ENCODE measurements around the gene PLCL1. TPM values are rescaled to one million over a fixed set of nuclear protein-coding genes. Genes with fewer than 3 reads are reported as not detected.

Gene PLCL1
- total and polyA plus RNA-seq, 10 of the 15 experiments (the other 5 are each of a cell fraction or from before 2014, with no cell fraction given) = 0.03 to 1.5 (median 0.22) TPM

DNA sequence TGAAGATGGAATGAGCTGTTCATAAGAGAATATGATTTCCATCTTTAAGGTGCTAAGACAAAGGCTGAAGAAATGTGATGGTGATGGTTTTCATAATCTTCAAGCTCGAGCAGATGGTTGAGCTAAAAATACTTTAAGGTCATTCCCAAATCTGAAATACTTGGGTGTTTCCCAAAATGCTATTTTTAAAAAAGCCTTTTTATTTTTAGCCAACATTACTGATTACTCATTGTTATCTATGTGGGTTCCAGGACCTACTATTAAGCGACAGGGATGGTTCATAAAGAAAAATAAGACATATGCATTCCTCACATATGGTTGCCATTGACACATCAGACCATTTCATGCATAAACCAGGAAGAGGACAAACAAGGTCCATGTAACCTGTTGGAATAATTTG is 298.5 kb downstream of the PLCL1 start:
- CTCF ChIA-PET = interaction anchor here (1.0 to 3.0 kb wide), 5 partner anchors 9 to 289 kb away, joined by 3 to 8 read pairs (median 5); no protein-coding TSS in a partner anchor
- no peak overlapping the region for H3K9ac ChIP-seq (ENCODE audit: control insufficient read depth, insufficient read depth, low read length)
- no TSS peak for BruUV-seq (replicated peaks)
- H3K4me3 ChIP-seq = no peak overlapping the region
- SMC1A ChIA-PET (ENCODE audit: uncharacterized antibody, unreplicated experiment) = interaction anchor here (0.7 to 1.9 kb wide), 11 partner anchors 9 to 297 kb away, joined by 3 to 6 read pairs (median 3); no protein-coding TSS in a partner anchor
- FAIRE-seq (no peak), ATAC-seq (no peak), DNase-seq (ENCODE audit: low read depth, low spot score) (no peak)
- H3K4me2 ChIP-seq (ENCODE audit: control insufficient read depth, insufficient read depth) = no peak overlapping the region
- RAD21 ChIA-PET (ENCODE audit: unreplicated experiment) = interaction anchor here (0.8 to 1.7 kb wide), 6 partner anchors 11 to 195 kb away, joined by 3 to 6 read pairs (median 3); no protein-coding TSS in a partner anchor
- H4K20me1 ChIP-seq (ENCODE audit: control insufficient read depth, insufficient read depth) = no peaks in the 10 kb centered on the region
- H3K27ac ChIP-seq (ENCODE audit: control insufficient read depth, insufficient read depth) = no peak overlapping the region
- no peaks in the 10 kb centered on the region for H3K9me3 ChIP-seq (replicated peaks; ENCODE audit: control insufficient read depth, insufficient read depth, low read length)
- intact Hi-C loops (cut with micrococcal nuclease; ENCODE audit: unreplicated experiment) = no loop called here
- H3K4me1 ChIP-seq (ENCODE audit: control insufficient read depth, insufficient read depth, low read length) = no peaks in the 10 kb centered on the region
- in situ Hi-C loops (cut with MboI) = no loop called here
- H2AFZ ChIP-seq (ENCODE audit: control insufficient read depth, low read depth, low read length) = no peak overlapping the region
- H3K36me3 ChIP-seq (ENCODE audit: control insufficient read depth in 2 of 2, insufficient read depth in 2 of 2, low read length in 1 of 2) = no peaks in the 10 kb centered on the region
- H3K79me2 ChIP-seq (ENCODE audit: control insufficient read depth, insufficient read depth, low read length) = no peaks in the 10 kb centered on the region
- no peaks in the 10 kb centered on the region for H3K27me3 ChIP-seq (replicated peaks in 1 of 2; ENCODE audit: control insufficient read depth in 2 of 2, insufficient read depth in 2 of 2, low read length in 1 of 2)
- 0% methylated on average over 2 of the region's 2 CpGs for WGBS (ENCODE audit: insufficient coverage, insufficient replicate concordance, low lambda C conversion rate, missing lambda C conversion rate)
- POLR2A ChIA-PET = no interaction called here
- TF ChIP-seq RAD51 (IDR thresholded peaks at IDR 0.05) (no peak), ZZZ3 (IDR thresholded peaks at IDR 0.05; ENCODE audit: control insufficient read depth, insufficient read length, low read depth) (no peak), JUNB (IDR thresholded peaks at IDR 0.05) (no peak), TCF12 (IDR thresholded peaks at IDR 0.05; ENCODE audit: low read depth, low read length) (no peak), SMAD5 (IDR thresholded peaks at IDR 0.05; ENCODE audit: low read depth) (no peak), MYB (IDR thresholded peaks at IDR 0.05; ENCODE audit: borderline replicate concordance, low read depth, low read length) (no peak), FOS (IDR thresholded peaks at IDR 0.05; ENCODE audit: borderline replicate concordance, extremely low read depth, insufficient read length) (no peak), RELA (IDR thresholded peaks at IDR 0.05; ENCODE audit: borderline replicate concordance, partially characterized antibody) (no peak)
- TF ChIP-seq, protein P1, sequence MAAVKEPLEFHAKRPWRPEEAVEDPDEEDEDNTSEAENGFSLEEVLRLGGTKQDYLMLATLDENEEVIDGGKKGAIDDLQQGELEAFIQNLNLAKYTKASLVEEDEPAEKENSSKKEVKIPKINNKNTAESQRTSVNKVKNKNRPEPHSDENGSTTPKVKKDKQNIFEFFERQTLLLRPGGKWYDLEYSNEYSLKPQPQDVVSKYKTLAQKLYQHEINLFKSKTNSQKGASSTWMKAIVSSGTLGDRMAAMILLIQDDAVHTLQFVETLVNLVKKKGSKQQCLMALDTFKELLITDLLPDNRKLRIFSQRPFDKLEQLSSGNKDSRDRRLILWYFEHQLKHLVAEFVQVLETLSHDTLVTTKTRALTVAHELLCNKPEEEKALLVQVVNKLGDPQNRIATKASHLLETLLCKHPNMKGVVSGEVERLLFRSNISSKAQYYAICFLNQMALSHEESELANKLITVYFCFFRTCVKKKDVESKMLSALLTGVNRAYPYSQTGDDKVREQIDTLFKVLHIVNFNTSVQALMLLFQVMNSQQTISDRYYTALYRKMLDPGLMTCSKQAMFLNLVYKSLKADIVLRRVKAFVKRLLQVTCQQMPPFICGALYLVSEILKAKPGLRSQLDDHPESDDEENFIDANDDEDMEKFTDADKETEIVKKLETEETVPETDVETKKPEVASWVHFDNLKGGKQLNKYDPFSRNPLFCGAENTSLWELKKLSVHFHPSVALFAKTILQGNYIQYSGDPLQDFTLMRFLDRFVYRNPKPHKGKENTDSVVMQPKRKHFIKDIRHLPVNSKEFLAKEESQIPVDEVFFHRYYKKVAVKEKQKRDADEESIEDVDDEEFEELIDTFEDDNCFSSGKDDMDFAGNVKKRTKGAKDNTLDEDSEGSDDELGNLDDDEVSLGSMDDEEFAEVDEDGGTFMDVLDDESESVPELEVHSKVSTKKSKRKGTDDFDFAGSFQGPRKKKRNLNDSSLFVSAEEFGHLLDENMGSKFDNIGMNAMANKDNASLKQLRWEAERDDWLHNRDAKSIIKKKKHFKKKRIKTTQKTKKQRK (IDR thresholded peaks at IDR 0.05; ENCODE audit: low read depth, low read length) = no peak
- TF ChIP-seq, protein P2, sequence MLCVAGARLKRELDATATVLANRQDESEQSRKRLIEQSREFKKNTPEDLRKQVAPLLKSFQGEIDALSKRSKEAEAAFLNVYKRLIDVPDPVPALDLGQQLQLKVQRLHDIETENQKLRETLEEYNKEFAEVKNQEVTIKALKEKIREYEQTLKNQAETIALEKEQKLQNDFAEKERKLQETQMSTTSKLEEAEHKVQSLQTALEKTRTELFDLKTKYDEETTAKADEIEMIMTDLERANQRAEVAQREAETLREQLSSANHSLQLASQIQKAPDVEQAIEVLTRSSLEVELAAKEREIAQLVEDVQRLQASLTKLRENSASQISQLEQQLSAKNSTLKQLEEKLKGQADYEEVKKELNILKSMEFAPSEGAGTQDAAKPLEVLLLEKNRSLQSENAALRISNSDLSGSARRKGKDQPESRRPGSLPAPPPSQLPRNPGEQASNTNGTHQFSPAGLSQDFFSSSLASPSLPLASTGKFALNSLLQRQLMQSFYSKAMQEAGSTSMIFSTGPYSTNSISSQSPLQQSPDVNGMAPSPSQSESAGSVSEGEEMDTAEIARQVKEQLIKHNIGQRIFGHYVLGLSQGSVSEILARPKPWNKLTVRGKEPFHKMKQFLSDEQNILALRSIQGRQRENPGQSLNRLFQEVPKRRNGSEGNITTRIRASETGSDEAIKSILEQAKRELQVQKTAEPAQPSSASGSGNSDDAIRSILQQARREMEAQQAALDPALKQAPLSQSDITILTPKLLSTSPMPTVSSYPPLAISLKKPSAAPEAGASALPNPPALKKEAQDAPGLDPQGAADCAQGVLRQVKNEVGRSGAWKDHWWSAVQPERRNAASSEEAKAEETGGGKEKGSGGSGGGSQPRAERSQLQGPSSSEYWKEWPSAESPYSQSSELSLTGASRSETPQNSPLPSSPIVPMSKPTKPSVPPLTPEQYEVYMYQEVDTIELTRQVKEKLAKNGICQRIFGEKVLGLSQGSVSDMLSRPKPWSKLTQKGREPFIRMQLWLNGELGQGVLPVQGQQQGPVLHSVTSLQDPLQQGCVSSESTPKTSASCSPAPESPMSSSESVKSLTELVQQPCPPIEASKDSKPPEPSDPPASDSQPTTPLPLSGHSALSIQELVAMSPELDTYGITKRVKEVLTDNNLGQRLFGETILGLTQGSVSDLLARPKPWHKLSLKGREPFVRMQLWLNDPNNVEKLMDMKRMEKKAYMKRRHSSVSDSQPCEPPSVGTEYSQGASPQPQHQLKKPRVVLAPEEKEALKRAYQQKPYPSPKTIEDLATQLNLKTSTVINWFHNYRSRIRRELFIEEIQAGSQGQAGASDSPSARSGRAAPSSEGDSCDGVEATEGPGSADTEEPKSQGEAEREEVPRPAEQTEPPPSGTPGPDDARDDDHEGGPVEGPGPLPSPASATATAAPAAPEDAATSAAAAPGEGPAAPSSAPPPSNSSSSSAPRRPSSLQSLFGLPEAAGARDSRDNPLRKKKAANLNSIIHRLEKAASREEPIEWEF (IDR thresholded peaks at IDR 0.05; ENCODE audit: insufficient replicate concordance, low read depth, low read length) = no peak
- TF ChIP-seq, protein P3, sequence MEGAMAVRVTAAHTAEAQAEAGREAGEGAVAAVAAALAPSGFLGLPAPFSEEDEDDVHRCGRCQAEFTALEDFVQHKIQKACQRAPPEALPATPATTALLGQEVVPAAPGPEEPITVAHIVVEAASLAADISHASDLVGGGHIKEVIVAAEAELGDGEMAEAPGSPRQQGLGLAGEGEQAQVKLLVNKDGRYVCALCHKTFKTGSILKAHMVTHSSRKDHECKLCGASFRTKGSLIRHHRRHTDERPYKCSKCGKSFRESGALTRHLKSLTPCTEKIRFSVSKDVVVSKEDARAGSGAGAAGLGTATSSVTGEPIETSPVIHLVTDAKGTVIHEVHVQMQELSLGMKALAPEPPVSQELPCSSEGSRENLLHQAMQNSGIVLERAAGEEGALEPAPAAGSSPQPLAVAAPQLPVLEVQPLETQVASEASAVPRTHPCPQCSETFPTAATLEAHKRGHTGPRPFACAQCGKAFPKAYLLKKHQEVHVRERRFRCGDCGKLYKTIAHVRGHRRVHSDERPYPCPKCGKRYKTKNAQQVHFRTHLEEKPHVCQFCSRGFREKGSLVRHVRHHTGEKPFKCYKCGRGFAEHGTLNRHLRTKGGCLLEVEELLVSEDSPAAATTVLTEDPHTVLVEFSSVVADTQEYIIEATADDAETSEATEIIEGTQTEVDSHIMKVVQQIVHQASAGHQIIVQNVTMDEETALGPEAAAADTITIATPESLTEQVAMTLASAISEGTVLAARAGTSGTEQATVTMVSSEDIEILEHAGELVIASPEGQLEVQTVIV (IDR thresholded peaks at IDR 0.05; ENCODE audit: borderline replicate concordance, partially characterized antibody) = no peak
